NOMO-1 treated with dmso at 0.1 percent for 144 hours (cell line): ENCODE data around the gene ST3GAL3.

Source experiments
- DNase-seq: peaks from one replicate; lab custom pipeline; 2025; ENCODE audit not compliant: unreplicated experiment; lab: John Stamatoyannopoulos, UW

Gene ST3GAL3

DNA sequence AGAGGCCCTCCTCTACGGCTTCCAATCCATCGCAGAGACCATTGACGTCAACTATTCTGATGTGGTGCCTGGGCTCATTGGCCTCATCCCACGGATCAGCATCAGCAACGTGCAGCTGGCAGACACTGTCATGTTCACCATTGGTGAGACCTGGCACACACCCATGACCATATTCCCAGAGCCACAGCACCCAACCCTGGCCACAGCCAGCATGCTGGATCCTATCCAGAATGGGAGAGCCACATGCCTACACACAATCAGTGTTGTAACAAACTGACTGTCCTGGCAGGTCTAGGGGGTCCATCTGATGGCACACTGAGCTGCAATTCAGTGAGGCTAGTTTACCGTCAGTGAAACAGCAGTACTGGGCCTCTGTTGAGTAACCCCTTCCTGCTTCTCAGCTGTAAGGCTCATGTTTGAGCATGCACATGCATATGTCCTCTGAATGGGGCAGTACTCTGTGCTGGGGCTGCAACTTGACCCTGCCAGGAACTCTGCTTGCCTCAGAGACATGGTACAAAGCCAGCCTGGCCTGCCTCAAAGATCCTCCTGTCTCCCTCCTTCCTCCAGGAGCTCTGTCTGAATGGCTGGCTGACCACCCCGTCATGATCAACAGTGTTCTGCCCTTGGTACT, 250.2 kb downstream of the ST3GAL3 start:
- no peak for DNase-seq

DNA sequence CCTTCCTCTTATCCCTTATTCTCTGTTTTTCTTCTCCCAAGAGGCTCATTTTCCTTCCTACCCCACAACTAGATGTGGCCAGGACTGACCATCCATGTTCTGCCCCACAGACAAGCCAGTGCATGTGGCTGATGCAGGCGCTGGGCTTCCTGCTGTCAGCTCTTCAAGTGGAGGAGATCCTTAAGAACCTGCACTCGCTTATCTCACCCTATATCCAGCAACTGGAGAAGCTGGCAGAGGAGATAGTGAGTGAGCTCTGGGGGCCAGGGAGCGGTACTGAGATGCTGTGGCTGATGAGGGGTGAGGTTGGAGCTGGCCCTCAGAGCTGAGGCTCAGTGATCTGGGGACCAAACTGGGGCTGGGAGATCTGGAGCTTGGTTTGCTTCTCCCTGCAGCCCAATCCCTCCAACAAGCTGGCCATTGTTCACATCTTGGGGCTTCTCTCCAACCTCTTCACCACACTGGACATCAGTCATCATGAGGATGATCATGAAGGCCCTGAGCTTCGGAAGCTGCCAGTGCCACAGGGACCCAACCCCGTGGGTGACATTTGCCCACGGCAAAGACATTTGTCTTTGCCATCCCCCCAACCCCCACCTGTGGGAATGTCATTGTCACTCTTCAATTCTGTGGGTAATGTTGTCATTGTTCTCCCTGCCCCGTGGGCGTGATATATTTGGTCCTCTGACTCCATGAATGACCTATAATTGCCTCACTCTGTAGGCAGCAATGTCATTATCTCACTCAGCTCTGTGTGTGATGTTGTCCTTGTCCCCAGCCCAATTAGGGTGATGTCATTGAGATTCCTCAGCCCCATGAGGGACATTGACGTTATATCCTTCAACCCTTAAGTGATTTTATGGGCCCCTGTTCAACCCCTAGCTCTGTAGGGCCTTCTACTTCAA, 251.3 kb downstream of the ST3GAL3 start:
- no peak for DNase-seq

DNA sequence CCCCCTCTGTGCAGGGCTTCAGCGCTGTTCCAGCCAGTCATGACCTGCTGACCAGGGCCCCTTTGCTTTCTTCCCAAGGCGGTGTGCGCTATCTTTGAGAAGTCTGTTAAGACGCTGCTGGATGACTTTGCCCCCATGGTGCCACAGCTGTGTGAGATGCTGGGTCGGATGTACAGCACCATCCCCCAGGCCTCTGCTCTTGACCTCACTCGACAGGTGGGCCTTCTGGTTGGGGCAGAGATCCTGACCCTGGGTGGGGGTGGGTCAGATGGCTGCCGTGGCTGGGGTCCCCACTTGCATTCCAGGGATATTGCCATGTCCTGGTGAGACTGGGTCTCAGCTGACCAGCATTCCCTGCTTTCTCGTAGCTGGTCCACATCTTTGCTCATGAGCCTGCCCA, 253.5 kb downstream of the ST3GAL3 start:
- no peak for DNase-seq

- DNase-seq = no peak
Observed at GRCh38 chr1:43961692-43962091, 254.4 kb downstream of the ST3GAL3 start.

DNA sequence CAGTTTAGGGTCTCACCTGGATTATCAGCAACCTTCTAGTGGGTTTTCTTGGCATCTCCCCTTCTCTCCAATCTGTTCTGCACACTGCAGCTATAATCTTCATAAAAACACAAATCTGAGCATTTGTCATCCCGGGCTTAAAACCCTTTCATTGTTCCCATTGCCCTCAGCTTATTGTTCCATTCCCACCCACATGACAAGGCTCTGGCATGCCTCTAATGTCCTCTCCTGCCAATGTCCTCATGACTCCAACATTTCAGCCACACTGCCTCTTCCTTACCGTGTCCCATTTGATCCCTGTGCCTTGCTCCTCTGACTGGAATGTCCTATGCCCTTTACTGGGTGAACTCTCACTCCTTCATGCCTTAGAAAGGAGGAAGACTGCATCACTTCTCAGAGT, 255.0 kb downstream of the ST3GAL3 start:
- no peak for DNase-seq

DNA sequence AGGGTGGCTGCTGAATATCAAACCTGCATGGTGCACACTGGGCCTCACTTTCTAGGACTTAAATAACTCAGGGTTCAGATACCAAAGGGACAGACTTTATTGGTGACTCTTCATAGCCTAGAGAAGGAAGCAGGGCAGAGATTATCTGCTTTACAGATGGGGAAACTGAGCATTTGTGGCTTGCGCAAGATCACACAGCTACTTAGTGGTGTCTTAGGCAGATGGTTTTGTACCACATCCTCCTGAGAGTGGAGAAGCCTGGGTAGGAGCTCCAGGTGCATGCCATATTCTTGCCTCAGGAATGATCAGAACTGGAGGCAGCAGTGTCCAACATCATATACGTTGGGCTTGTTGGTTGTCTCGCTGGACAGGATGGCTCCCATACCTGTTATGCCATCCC, 255.7 kb downstream of the ST3GAL3 start:
- no peak for DNase-seq

DNA sequence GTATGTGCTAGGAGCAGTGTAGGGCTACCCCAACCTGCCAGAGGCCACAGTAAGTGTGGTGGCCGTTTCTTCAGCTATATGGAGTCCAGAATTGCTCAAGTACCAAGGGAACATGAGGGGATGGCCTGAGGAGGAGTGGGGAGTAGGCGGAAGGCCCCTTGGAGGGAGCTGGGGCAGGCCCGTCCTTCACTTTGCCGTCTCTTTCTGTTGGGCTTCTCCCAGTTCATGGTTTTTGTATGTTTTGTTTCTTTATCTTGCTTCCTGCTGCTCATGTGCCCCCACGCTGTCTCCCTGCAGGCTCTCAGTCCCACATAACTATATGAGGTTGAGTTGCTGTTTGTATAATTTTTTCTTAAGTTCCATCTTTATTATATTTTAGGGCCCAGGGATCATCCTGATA, 256.6 kb downstream of the ST3GAL3 start:
- no peak for DNase-seq

GRCh38 chr1:43965316-43965715, 258.0 kb downstream of the ST3GAL3 start:
- no peak for DNase-seq

- DNase-seq = no peak
Observed at GRCh38 chr1:43968348-43968948, 261.1 kb downstream of the ST3GAL3 start.

- DNase-seq = no peak
Observed at GRCh38 chr1:43969416-43969745, 262.0 kb downstream of the ST3GAL3 start.

- DNase-seq = peak; percentile 97
Observed at GRCh38 chr1:43969746-43970466, 262.6 kb downstream of the ST3GAL3 start, which contains the start of gene DPH2. DPH2 (plus strand) TSS chr1:43970010; CDS start chr1:43970176, 166 bp downstream.

GRCh38 chr1:43970502-43970901, 263.2 kb downstream of the ST3GAL3 start:
- no peak for DNase-seq

DNA sequence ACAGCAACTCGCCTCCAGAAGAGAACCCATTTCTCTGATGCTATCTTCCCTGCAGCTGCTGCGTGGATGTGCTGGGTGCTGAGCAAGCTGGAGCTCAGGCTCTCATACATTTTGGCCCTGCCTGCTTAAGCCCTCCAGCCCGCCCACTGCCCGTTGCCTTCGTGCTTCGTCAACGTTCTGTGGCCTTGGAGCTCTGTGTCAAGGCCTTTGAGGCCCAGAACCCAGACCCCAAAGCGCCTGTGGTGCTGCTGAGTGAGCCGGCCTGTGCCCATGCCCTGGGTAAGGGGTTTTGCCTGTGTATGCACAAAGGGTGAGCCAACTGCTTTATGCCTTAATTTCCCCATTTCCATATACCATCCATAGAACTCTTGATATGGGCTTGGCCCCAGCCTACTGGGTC, 263.6 kb downstream of the ST3GAL3 start:
- DNase-seq = no peak

- DNase-seq = no peak
Observed at GRCh38 chr1:43971336-43971980, 264.1 kb downstream of the ST3GAL3 start.

GRCh38 chr1:43973981-43974442, 266.7 kb downstream of the ST3GAL3 start:
- DNase-seq = no peak

DNA sequence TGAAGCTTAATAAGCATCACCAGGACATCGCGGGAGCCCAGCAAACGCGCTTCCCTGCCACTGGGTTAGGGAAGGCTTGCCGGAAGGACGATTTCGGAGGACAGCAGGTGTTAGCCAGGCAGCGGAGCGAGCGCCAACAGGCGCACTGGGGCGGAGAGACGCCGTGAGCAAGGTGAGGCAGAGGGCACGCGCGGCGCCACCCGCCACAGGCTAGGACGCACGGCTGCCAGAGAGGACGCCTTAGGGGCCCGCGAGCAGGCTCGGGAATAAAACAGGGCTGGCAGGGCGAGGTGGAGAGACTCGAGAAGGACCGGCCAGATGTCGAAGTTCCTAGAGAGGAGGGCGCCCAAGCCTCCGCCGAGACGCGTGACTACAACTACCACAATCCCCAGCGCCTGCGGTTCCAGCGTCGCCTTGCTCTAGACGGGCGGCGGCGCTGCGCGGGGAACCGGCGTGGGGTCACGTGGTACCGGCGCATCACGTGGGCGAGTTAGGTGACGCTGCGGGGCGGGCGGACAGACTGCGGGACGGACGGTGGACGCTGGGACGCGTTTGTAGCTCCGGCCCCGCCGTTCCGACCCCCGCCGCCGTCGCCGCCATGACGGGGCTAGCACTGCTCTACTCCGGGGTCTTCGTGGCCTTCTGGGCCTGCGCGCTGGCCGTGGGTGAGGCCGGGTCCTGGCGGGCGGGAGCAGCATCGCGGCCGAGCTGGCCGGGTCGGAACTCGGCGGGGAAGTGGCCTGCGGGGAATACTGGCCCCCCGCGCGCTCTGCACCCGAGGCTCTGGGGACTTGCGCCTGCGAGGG, 267.3 kb downstream of the ST3GAL3 start, which contains the start of gene ATP6V0B:
Gene ATP6V0B (plus strand): TSS at position 518 of the 806 bp plus-strand sequence. CDS start 81 bp downstream, at position 599.
- DNase-seq = peak; percentile 91

- peak; percentile 67 for DNase-seq
Observed at GRCh38 chr1:43975249-43975961, 268.1 kb downstream of the ST3GAL3 start.

DNA sequence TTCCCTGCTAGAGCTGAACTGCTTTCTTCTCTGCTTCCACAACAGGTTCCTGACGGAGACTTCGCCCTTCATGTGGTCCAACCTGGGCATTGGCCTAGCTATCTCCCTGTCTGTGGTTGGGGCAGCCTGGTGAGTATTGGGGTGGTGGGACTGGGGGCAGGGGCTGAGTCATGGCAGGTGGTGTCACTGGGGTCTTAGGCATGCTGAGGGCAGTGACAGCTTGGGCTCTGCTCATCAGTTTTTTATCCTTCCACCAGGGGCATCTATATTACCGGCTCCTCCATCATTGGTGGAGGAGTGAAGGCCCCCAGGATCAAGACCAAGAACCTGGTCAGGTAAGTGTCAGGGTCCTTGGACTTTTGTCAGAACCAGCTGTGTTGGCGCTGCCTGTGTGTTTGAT, 268.7 kb downstream of the ST3GAL3 start:
- DNase-seq = no peak

DNA sequence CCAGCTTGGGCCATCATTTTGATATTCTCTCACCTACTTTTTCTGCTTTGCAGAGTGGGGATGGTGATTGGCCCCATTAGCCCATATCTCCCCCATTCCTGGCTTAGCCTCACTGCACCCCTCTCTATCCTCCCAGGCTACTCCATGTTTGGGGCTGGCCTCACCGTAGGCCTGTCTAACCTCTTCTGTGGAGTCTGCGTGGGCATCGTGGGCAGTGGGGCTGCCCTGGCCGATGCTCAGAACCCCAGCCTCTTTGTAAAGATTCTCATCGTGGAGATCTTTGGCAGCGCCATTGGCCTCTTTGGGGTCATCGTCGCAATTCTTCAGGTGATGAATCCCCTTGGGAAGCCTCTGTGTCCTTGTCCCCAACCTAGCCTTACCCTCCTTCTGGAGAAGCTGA, 269.6 kb downstream of the ST3GAL3 start:
- no peak for DNase-seq
